Trophoblast cell (in vitro differentiated cells and primary cell): ENCODE results near the gene SYT12.

Experiments used
- DNase-seq, 2 donors: peaks; one replicate each; pipeline ENCODE4 v3.0.0-alpha.2; 2016
- H2AFZ ChIP-seq: 2 replicates; pipeline ENCODE4 v1.6.1; 2013; ENCODE audit warnings: low read length, moderate library complexity, mild to moderate bottlenecking; ENCODE audit not compliant: insufficient read depth, poor library complexity
- H2AK5ac ChIP-seq: 2 replicates; pipeline ENCODE4 v1.6.1; 2013; ENCODE audit warnings: mild to moderate bottlenecking, low read length
- H2BK120ac ChIP-seq: 2 replicates; pipeline ENCODE4 v1.6.1; 2013; ENCODE audit warnings: low read length, mild to moderate bottlenecking, moderate library complexity; ENCODE audit not compliant: insufficient read depth, poor library complexity
- H2BK12ac ChIP-seq: 2 replicates; pipeline ENCODE4 v1.6.1; 2013; ENCODE audit warnings: mild to moderate bottlenecking, low read length, moderate library complexity
- H2BK5ac ChIP-seq: 2 replicates; pipeline ENCODE4 v1.6.1; 2013; ENCODE audit warnings: low read length, low read depth, moderate library complexity, mild to moderate bottlenecking; ENCODE audit not compliant: poor library complexity
- H3K14ac ChIP-seq: 2 replicates; pipeline ENCODE4 v1.6.1; 2013; ENCODE audit warnings: mild to moderate bottlenecking, low read length
- H3K18ac ChIP-seq: 2 replicates; pipeline ENCODE4 v1.6.1; 2013; ENCODE audit warnings: mild to moderate bottlenecking, low read length
- H3K23ac ChIP-seq: 2 replicates; pipeline ENCODE4 v1.6.1; 2013; ENCODE audit warnings: low read length
- H3K27ac ChIP-seq: 2 replicates; pipeline ENCODE4 v1.5.1; 2013; ENCODE audit warnings: low read depth, mild to moderate bottlenecking, inconsistent platforms, low read length, moderate library complexity
- H3K27me3 ChIP-seq: 2 replicates; pipeline ENCODE4 v1.6.1; 2013; ENCODE audit warnings: inconsistent platforms, mild to moderate bottlenecking, low read length, moderate library complexity; ENCODE audit not compliant: insufficient read depth
- H3K36me3 ChIP-seq, 2 experiments: 1 replicate in 1 of 2; 2 replicates in 1 of 2; pipeline ENCODE4 v1.6.1; 2013; ENCODE audit warnings: low read length in 2 of 2, mild to moderate bottlenecking in 2 of 2, moderate library complexity in 1 of 2; ENCODE audit not compliant: insufficient read depth in 2 of 2, control insufficient read depth in 1 of 2
- H3K4ac ChIP-seq: 2 replicates; pipeline ENCODE4 v1.6.1; 2013; ENCODE audit warnings: low read depth, mild to moderate bottlenecking, low read length, moderate library complexity
- H3K4me1 ChIP-seq, 2 experiments: 1 replicate in 1 of 2; 2 replicates in 1 of 2; pipeline ENCODE4 v1.6.1; 2013; ENCODE audit warnings: low read length in 2 of 2, mild to moderate bottlenecking in 2 of 2, moderate library complexity in 1 of 2; ENCODE audit not compliant: insufficient read depth in 2 of 2, control insufficient read depth in 1 of 2
- H3K4me2 ChIP-seq: 2 replicates; pipeline ENCODE4 v1.6.1; 2013; ENCODE audit warnings: inconsistent platforms, mild to moderate bottlenecking, low read length, moderate library complexity
- H3K4me3 ChIP-seq: 2 replicates; pipeline ENCODE4 v1.5.1; 2013; ENCODE audit warnings: mild to moderate bottlenecking, low read depth, low read length, inconsistent platforms
- H3K79me1 ChIP-seq: one replicate; pipeline ENCODE4 v1.6.1; 2013; ENCODE audit warnings: low read length
- H3K79me2 ChIP-seq: 2 replicates; pipeline ENCODE4 v1.6.1; 2013; ENCODE audit warnings: low read length, mild to moderate bottlenecking; ENCODE audit not compliant: control insufficient read depth, insufficient read depth, poor library complexity
- H3K9ac ChIP-seq: 2 replicates; pipeline ENCODE4 v1.6.1; 2013; ENCODE audit warnings: mild to moderate bottlenecking, low read length
- H3K9me3 ChIP-seq: 2 replicates; pipeline ENCODE4 v1.6.1; 2013; ENCODE audit warnings: low read depth, mild to moderate bottlenecking, control low read depth, inconsistent platforms, low read length; ENCODE audit not compliant: insufficient read depth
- H4K12ac ChIP-seq: 2 replicates; pipeline ENCODE4 v1.6.1; 2013; ENCODE audit warnings: low read depth, mild to moderate bottlenecking, low read length, moderate library complexity
- H4K8ac ChIP-seq: 2 replicates; pipeline ENCODE4 v1.6.1; 2013; ENCODE audit warnings: low read depth, mild to moderate bottlenecking, low read length, moderate library complexity
- H4K91ac ChIP-seq: one replicate; pipeline ENCODE4 v1.6.1; 2013; ENCODE audit warnings: low read depth, mild to moderate bottlenecking, low read length, moderate library complexity
- WGBS: extraction: QIAGEN DNeasy Blood & Tissue Kit; methylation state at CpG from one replicate; pipeline ENCODE4 v1.1.7; 2013; ENCODE audit warnings: missing lambda C conversion rate; ENCODE audit not compliant: insufficient read length, insufficient coverage; ENCODE audit errors: extremely low coverage; 5-methylcytosine and 5-hydroxymethylcytosine counted together

SYT12 gene

GRCh38 chr11:67072295-67072694 lies 49.4 kb downstream of the SYT12 start:
- no peak overlapping the region for H2BK120ac ChIP-seq
- no peak for DNase-seq
- H3K27ac ChIP-seq: no peak overlapping the region
- H3K4me1 ChIP-seq: no peaks in the 10 kb centered on the region
- no peaks in the 10 kb centered on the region for H3K27me3 ChIP-seq
- H3K4me2 ChIP-seq: no peak overlapping the region
- H3K79me1 ChIP-seq: no peaks in the 10 kb centered on the region
- no peaks in the 10 kb centered on the region for H3K79me2 ChIP-seq
- no peak overlapping the region for H4K12ac ChIP-seq
- H2BK5ac ChIP-seq: no peak overlapping the region
- no peak overlapping the region for H2AFZ ChIP-seq
- H3K18ac ChIP-seq: no peak overlapping the region
- H2AK5ac ChIP-seq: no peak overlapping the region
- H3K9me3 ChIP-seq: no peaks in the 10 kb centered on the region
- no peak overlapping the region for H3K4ac ChIP-seq
- H4K91ac ChIP-seq: no peak overlapping the region
- no peak overlapping the region for H4K8ac ChIP-seq
- H3K36me3 ChIP-seq: peaks cover 0 to 5% of the 10 kb centered on the region in 2 experiments
- H3K4me3 ChIP-seq: no peak overlapping the region
- no peak overlapping the region for H2BK12ac ChIP-seq
- H3K14ac ChIP-seq: no peak overlapping the region
- no CpG with 5 or more reads among the region's 11 CpGs for WGBS
- no peak overlapping the region for H3K9ac ChIP-seq
- H3K23ac ChIP-seq: no peak overlapping the region

- no peak overlapping the region for H3K9ac ChIP-seq
- no peak overlapping the region for H4K12ac ChIP-seq
- WGBS: no CpG with 5 or more reads among the region's 9 CpGs
- H3K9me3 ChIP-seq: no peaks in the 10 kb centered on the region
- no peak overlapping the region for H3K4me3 ChIP-seq
- H3K27ac ChIP-seq: no peak overlapping the region
- no peak overlapping the region for H2AFZ ChIP-seq
- no peaks in the 10 kb centered on the region for H3K79me2 ChIP-seq
- peaks cover 0 to 3% of the 10 kb centered on the region in 2 experiments for H3K36me3 ChIP-seq
- no peak overlapping the region for H4K91ac ChIP-seq
- no peak overlapping the region for H2BK120ac ChIP-seq
- no peak overlapping the region for H2BK5ac ChIP-seq
- H2BK12ac ChIP-seq: no peak overlapping the region
- no peak overlapping the region for H3K4me2 ChIP-seq
- H3K23ac ChIP-seq: no peak overlapping the region
- no peaks in the 10 kb centered on the region for H3K79me1 ChIP-seq
- H3K18ac ChIP-seq: no peak overlapping the region
- no peak overlapping the region for H4K8ac ChIP-seq
- no peak overlapping the region for H3K4ac ChIP-seq
- H3K27me3 ChIP-seq: no peaks in the 10 kb centered on the region
- no peak overlapping the region for H3K14ac ChIP-seq
- H3K4me1 ChIP-seq: no peaks in the 10 kb centered on the region
- no peak for DNase-seq
- H2AK5ac ChIP-seq: no peak overlapping the region
Observed at GRCh38 chr11:67073908-67074307, 51.0 kb downstream of the SYT12 start.

GRCh38 chr11:67076202-67076601 lies 53.3 kb downstream of the SYT12 start:
- Histone ChIP-seq H3K79me1 (no peaks in the 10 kb centered on the region), H2AK5ac (no peak overlapping the region), H3K18ac (no peak overlapping the region), H3K4me3 (no peak overlapping the region), H2BK12ac (no peak overlapping the region), H2BK120ac (no peak overlapping the region), H3K4me2 (no peak overlapping the region), H3K23ac (no peak overlapping the region), H3K79me2 (no peaks in the 10 kb centered on the region), H4K91ac (no peak overlapping the region), H3K14ac (no peak overlapping the region), H3K27ac (no peak overlapping the region), H3K4me1 (no peaks in the 10 kb centered on the region), H3K27me3 (no peaks in the 10 kb centered on the region), H2AFZ (no peak overlapping the region), H4K8ac (no peak overlapping the region), H2BK5ac (no peak overlapping the region), H3K4ac (no peak overlapping the region), H3K9ac (no peak overlapping the region), H3K9me3 (no peaks in the 10 kb centered on the region), H4K12ac (no peak overlapping the region), H3K36me3 (peaks cover 0 to 3% of the 10 kb centered on the region in 2 experiments)
- no CpG with 5 or more reads among the region's 6 CpGs for WGBS
- DNase-seq: no peak

- Histone ChIP-seq H2BK120ac (no peak overlapping the region), H3K79me1 (peaks cover 3% of the 10 kb centered on the region), H3K23ac (no peak overlapping the region), H3K4me2 (no peak overlapping the region), H4K12ac (no peak overlapping the region), H2BK12ac (no peak overlapping the region), H3K9ac (no peak overlapping the region), H4K91ac (no peak overlapping the region), H3K14ac (no peak overlapping the region), H4K8ac (no peak overlapping the region), H3K4me3 (no peak overlapping the region), H3K36me3 (no peaks in the 10 kb centered on the region), H3K27ac (no peak overlapping the region), H3K27me3 (no peaks in the 10 kb centered on the region), H3K4ac (no peak overlapping the region), H3K9me3 (no peaks in the 10 kb centered on the region), H3K4me1 (peaks cover 6% of the 10 kb centered on the region in 2 experiments), H2AFZ (no peak overlapping the region), H2BK5ac (no peak overlapping the region), H3K79me2 (no peaks in the 10 kb centered on the region), H3K18ac (no peak overlapping the region), H2AK5ac (no peak overlapping the region)
- no CpG with 5 or more reads among the region's 6 CpGs for WGBS
- no peak for DNase-seq
Observed at GRCh38 chr11:67079065-67079705, 56.3 kb downstream of the SYT12 start.
